K562 (cell line): ENCODE data around the gene C16orf92.

Experiments used
- CEBPB ChIP-seq: fragments of 450-650 bp; IDR thresholded peaks from 2 replicates; pipeline ENCODE4 v1.6.1; 2016; ENCODE audit warnings: missing genetic modification characterization, missing compliant biosample characterization
- EP300 ChIP-seq: IDR thresholded peaks from 2 replicates; pipeline ENCODE4 v1.6.1; 2012; ENCODE audit warnings: low read length, improper control_type of control experiment
- MITF ChIP-seq: IDR thresholded peaks from 2 replicates; pipeline ENCODE4 v1.6.1; 2014; ENCODE audit warnings: antibody characterized with exemption
- NR2C2 ChIP-seq, 2 experiments: fragments of 200-800 bp in 1 of 2; sonication (Bioruptor generic) in 1 of 2; sonication (generic) in 1 of 2; formaldehyde crosslinking in 1 of 2; IDR thresholded peaks; 2 replicates each; pipeline versions ENCODE4 v1.6.1 to v1.8.0; 2016 to 2022; ENCODE audit warnings: mild to moderate bottlenecking in 1 of 2, missing compliant biosample characterization in 1 of 2, missing genetic modification characterization in 1 of 2, missing genetic modification reagents in 1 of 2
- RBM34 ChIP-seq: fragments of 200-400 bp; formaldehyde crosslinking; IDR thresholded peaks from 2 replicates; pipeline ENCODE4 v1.6.1; 2018; ENCODE audit warnings: low read length, borderline replicate concordance; ENCODE audit not compliant: insufficient read depth
- ZBTB8A ChIP-seq: fragments of 450-650 bp; IDR thresholded peaks from 2 replicates; pipeline ENCODE4 v1.6.1; 2018; ENCODE audit warnings: mild to moderate bottlenecking, moderate library complexity; ENCODE audit not compliant: partially characterized antibody
- ZHX1 ChIP-seq: fragments of 150-350 bp; conservative IDR thresholded peaks from 2 replicates; pipeline ENCODE4 v1.6.1; 2014; ENCODE audit warnings: low read length
- ZNF449 ChIP-seq: fragments of 250-450 bp; sonication (Bioruptor Pico); IDR thresholded peaks from 2 replicates; pipeline ENCODE4 v1.8.0; 2022; ENCODE audit warnings: moderate library complexity, mild to moderate bottlenecking, inconsistent platforms
- ZNF717 ChIP-seq: fragments of 250-450 bp; sonication (Bioruptor Pico); IDR thresholded peaks from 2 replicates; pipeline ENCODE4 v1.5.0; 2021

GRCh38 chr16:29990883-29991570 is 32.0 kb upstream of the C16orf92 start:
- no peak for TF ChIP-seq EP300
- TF ChIP-seq ZNF717 (CRISPR knock-in tag), result no peak
- TF ChIP-seq ZHX1, result no peak
- TF ChIP-seq RBM34, result no peak
- TF ChIP-seq CEBPB (tag), result no peak
- no peak for TF ChIP-seq NR2C2 (CRISPR knock-in tag; IDR thresholded peaks at IDR 0.05)
- no peak for TF ChIP-seq NR2C2 (tag; IDR thresholded peaks at IDR 0.05)
- no peak for TF ChIP-seq MITF
- no peak for TF ChIP-seq ZBTB8A
- no peak for TF ChIP-seq ZNF449 (CRISPR knock-in tag)
